Motor neuron (in vitro differentiated cells): Measurements from ENCODE around the gene FLVCR2. TPM values are rescaled to one million over a fixed set of nuclear protein-coding genes. Genes with fewer than 3 reads are reported as not detected.
"Not testable (repeated sequence)": the region's sequence is repeated elsewhere in the genome, so short reads cannot be mapped to it uniquely, and the experiment has no call there.

Source experiments
- ATAC-seq, 8 experiments: fragments of 200-7000 bp; cut with Tn5 transposase; replicated peaks in 6 of 8; 2 replicates each; pipeline ENCODE4 v1.8.0; 2021; ENCODE audit warnings: mild to moderate bottlenecking in 8 of 8, moderate library complexity in 8 of 8
- H3K27ac ChIP-seq, 2 donors: fragments of 250-450 bp; sonication (Bioruptor Pico); 2 replicates each; pipeline ENCODE4 v1.9.0; 2021; ENCODE audit warnings: antibody characterized with exemption in 2 of 2, mild to moderate bottlenecking in 2 of 2, moderate library complexity in 1 of 2
- H3K4me1 ChIP-seq, 2 donors: fragments of 250-450 bp; sonication (Bioruptor Pico); replicated peaks in 1 of 2; 2 replicates each; pipeline ENCODE4 v1.6.1; 2021; ENCODE audit warnings: antibody characterized with exemption in 2 of 2, mild to moderate bottlenecking in 2 of 2, moderate library complexity in 1 of 2
- H3K4me3 ChIP-seq, 5 donors: fragments of 250-450 bp; sonication (Bioruptor Pico); 2 replicates each; pipeline ENCODE4 v1.9.0; 2021; ENCODE audit warnings: antibody characterized with exemption in 5 of 5, mild to moderate bottlenecking in 5 of 5, moderate library complexity in 4 of 5
- WGBS, 10 experiments: fragments of 450-650 bp; shearing (Covaris generic); methylation state at CpG; one replicate each; pipeline ENCODE4 v1.0.0; 2022; 5-methylcytosine and 5-hydroxymethylcytosine counted together
- in situ Hi-C, 9 experiments: fragments of 400-800 bp; cut with MboI; loops; one replicate each; pipeline ENCODE4 v1.15.0; 2021; ENCODE audit warnings: low sequenced_read_pairs in 9 of 9, low pct_unique_long_range_greater_than_20kb in 2 of 9; ENCODE audit not compliant: unreplicated experiment in 9 of 9
- total RNA-seq, 8 experiments: library from RNA; unstranded; fragments of 300-600 nt; gene quantifications; 2 replicates each; pipeline versions ENCODE4 v1.2.3 to v1.2.4, GENCODE V29; 2022

FLVCR2 gene
- total RNA-seq, 8 experiments from 2014 or later, result 0.38 to 20.9 (median 1.0) TPM

- 82 to 100% (median 88%) methylated on average over 1 of the region's 1 CpG; no CpG with 5 or more reads in 1 of the 10 experiments for WGBS, 10 experiments
- no peak overlapping the region for H3K27ac ChIP-seq
- no peak overlapping the region for H3K4me3 ChIP-seq
- in situ Hi-C loops, result no loop called here
- no peak for ATAC-seq
- H3K4me1 ChIP-seq, result no peaks in the 10 kb centered on the region
Observed at GRCh38 chr14:75672605-75673192, 94.3 kb downstream of the FLVCR2 start.

GRCh38 chr14:75673345-75674035, 95.1 kb downstream of the FLVCR2 start:
- in situ Hi-C loops, result no loop called here
- Histone ChIP-seq H3K4me1 (no peaks in the 10 kb centered on the region), H3K4me3 (no peak overlapping the region), H3K27ac (no peak overlapping the region)
- WGBS, 10 experiments, result 86 to 100% (median 95%) methylated on average over 1 to 4 of the region's 4 CpGs; no CpG with 5 or more reads in 1 of the 10 experiments
- ATAC-seq, result no peak

- WGBS, 10 experiments, result 70 to 100% (median 86%) methylated on average over 1 to 2 of the region's 2 CpGs; no CpG with 5 or more reads in 1 of the 10 experiments
- H3K4me3 ChIP-seq, result no peak overlapping the region
- peak in 1 of 8 experiments; percentile 60 for ATAC-seq
Observed at GRCh38 chr14:75675265-75675960, 97.0 kb downstream of the FLVCR2 start.

GRCh38 chr14:75685910-75686309, 107.5 kb downstream of the FLVCR2 start:
- in situ Hi-C loops, result no loop called here
- 83 to 100% (median 100%) methylated on average over 1 to 2 of the region's 2 CpGs; no CpG with 5 or more reads in 2 of the 10 experiments for WGBS, 10 experiments
- no peaks in the 10 kb centered on the region for H3K4me1 ChIP-seq
- ATAC-seq, result no peak
- no peak overlapping the region for H3K4me3 ChIP-seq
- H3K27ac ChIP-seq, result no peak overlapping the region

More at GRCh38 chr14:75675265-75675960, 97.0 kb downstream of the FLVCR2 start:
- in situ Hi-C loops, result no loop called here
- Histone ChIP-seq H3K4me1 (no peaks in the 10 kb centered on the region), H3K27ac (no peak overlapping the region)

- Histone ChIP-seq H3K27ac (no peak overlapping the region), H3K4me3 (no peak overlapping the region), H3K4me1 (no peaks in the 10 kb centered on the region)
- in situ Hi-C loops, result no loop called here
- ATAC-seq, result peak in 2 of 8 experiments; percentile 50 to 72
- 25 to 100% (median 75%) methylated on average over 1 to 2 of the region's 2 CpGs; no CpG with 5 or more reads in 1 of the 10 experiments for WGBS, 10 experiments
Observed at GRCh38 chr14:75689012-75689411, 110.6 kb downstream of the FLVCR2 start.

- in situ Hi-C loops, result no loop called here
- WGBS, 10 experiments, result 87 to 100% (median 95%) methylated on average over 1 to 7 of the region's 7 CpGs; no CpG with 5 or more reads in 1 of the 10 experiments
- Histone ChIP-seq H3K4me1 (no peaks in the 10 kb centered on the region), H3K27ac (no peak overlapping the region), H3K4me3 (no peak overlapping the region)
- ATAC-seq, result no peak
Observed at GRCh38 chr14:75690010-75690409, 111.6 kb downstream of the FLVCR2 start.

- WGBS, 10 experiments, result 67 to 100% (median 100%) methylated on average over 1 to 5 of the region's 6 CpGs; no CpG with 5 or more reads in 5 of the 10 experiments
- H3K4me3 ChIP-seq, H3K4me1 ChIP-seq, in situ Hi-C loops, ATAC-seq, H3K27ac ChIP-seq: not testable (repeated sequence)
Observed at GRCh38 chr14:75695025-75695424, 116.6 kb downstream of the FLVCR2 start.

GRCh38 chr14:75697386-75697785, 119.0 kb downstream of the FLVCR2 start:
- 91 to 100% (median 100%) methylated on average over 1 of the region's 1 CpG; no CpG with 5 or more reads in 2 of the 10 experiments for WGBS, 10 experiments
- Histone ChIP-seq H3K4me1 (no peaks in the 10 kb centered on the region), H3K4me3 (no peak overlapping the region), H3K27ac (no peak overlapping the region)
- in situ Hi-C loops, result no loop called here
- ATAC-seq, result no peak

Other genes with a start within 250 kb of the FLVCR2 start
- 10 to 100 TPM in 4 of 8 experiments, 1 to 10 TPM in 4; 6.1 to 42.7 (median 10.0) TPM for gene JDP2, start 150.6 kb upstream of the FLVCR2 start, total RNA-seq
- gene BATF, start 56.2 kb upstream of the FLVCR2 start, total RNA-seq, result not detected
- gene ERG28, start 82.3 kb downstream of the FLVCR2 start, total RNA-seq, result 10 to 100 TPM; 13.9 to 31.0 (median 20.1) TPM
- 10 to 100 TPM; 10.7 to 35.7 (median 17.2) TPM for gene TTLL5, start 82.6 kb downstream of the FLVCR2 start, total RNA-seq